ENCODE measurements around the gene ATXN7. TPM values are rescaled to one million over a fixed set of nuclear protein-coding genes. Genes with fewer than 3 reads are reported as not detected.

The ATXN7 gene
- total RNA-seq, 4 donors from 2014 or later: 3.3 to 42.5 (median 17.9) TPM

DNA sequence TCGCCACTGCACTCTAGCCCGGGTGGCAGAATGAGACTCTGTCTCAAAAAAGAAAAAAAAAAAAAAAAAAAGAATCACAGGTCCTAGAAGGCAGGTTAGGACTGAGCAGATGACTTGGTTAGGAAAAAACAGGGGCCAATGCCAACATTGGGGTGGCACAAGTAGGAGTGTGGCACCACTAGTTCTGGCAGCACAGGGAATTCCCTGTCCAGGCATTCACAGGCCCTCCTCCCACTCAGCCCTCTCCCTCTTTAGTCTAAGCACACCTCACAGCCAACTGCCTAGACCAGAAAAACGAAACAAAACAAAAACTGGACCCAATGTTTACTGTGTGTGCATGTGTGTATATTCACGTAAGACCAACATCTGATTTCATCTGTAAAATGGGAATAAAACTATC is 10.6 kb upstream of the ATXN7 start:
- H3K36me3 ChIP-seq: no peaks in the 10 kb centered on the region
- no peaks in the 10 kb centered on the region for H3K27me3 ChIP-seq
- H3K4me1 ChIP-seq: no peaks in the 10 kb centered on the region
- H3K4me3 ChIP-seq: no peak overlapping the region
- intact Hi-C loops (cut with DNase I; ENCODE audit: low total_unique reads): no loop called here
- H3K9me3 ChIP-seq: no peaks in the 10 kb centered on the region
- TF ChIP-seq CTCF (IDR thresholded peaks at IDR 0.05) (no peak), POLR2A (IDR thresholded peaks at IDR 0.05) (no peak)
- DNase-seq: no peak
- no peak overlapping the region for H3K27ac ChIP-seq

DNA sequence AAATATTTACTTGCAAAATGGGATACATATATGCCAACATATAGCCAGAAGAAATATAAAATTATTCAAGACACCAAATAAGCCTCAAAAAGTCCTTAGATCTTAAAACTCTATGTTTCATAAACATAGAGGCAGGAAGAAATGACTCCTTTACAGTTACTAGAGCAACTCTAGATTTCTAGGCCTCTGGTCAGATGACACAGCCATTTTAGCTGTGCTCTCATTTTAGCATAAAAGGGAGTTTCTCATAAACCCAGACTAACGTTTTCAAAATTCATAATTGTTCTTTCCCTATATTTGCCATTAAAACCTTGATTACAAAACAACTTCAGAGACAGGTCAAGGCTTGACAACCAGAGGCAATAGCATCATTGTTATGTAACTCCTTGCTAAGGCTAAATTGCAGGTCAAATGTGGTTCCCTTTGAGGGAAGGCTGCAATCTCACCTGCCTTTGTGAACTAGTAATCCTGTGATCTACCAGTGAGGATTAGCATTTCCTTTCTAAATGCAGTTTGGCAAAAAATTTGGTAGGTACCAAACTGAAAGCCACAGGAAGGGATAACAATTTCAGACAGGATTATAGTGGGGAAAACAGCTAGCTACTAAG is 8.2 kb upstream of the ATXN7 start:
- Histone ChIP-seq H3K27me3 (no peaks in the 10 kb centered on the region), H3K4me1 (no peaks in the 10 kb centered on the region), H3K4me3 (no peak overlapping the region), H3K36me3 (no peaks in the 10 kb centered on the region), H3K27ac (no peak overlapping the region), H3K9me3 (no peaks in the 10 kb centered on the region)
- TF ChIP-seq POLR2A (IDR thresholded peaks at IDR 0.05): no peak
- no peak for TF ChIP-seq CTCF (IDR thresholded peaks at IDR 0.05)
- DNase-seq: no peak
- intact Hi-C loops (cut with DNase I; ENCODE audit: low total_unique reads): no loop called here

DNA sequence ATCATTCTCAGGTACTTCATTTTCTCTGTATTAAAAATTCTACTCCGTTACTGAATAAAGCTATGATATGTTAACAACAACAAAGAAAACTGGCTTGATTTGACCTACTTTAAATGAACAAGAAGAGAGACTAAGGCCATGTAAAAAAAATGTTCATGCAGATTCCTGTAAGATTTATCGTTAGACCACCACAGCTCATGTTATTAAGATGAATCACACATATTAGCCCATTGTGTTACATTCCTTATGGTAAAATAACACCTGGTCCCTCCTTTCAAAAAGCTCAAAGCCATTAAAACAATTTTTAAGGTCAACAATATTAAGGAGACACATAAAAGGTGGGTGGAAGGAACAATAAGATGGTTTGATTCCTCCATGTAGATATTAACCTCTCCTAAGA is 6.4 kb upstream of the ATXN7 start:
- no peak for TF ChIP-seq POLR2A (IDR thresholded peaks at IDR 0.05)
- no peak for TF ChIP-seq CTCF (IDR thresholded peaks at IDR 0.05)
- H3K27me3 ChIP-seq: no peaks in the 10 kb centered on the region
- peaks cover 0 to 1% of the 10 kb centered on the region in 2 donors for H3K4me1 ChIP-seq
- no peaks in the 10 kb centered on the region for H3K9me3 ChIP-seq
- intact Hi-C loops (cut with DNase I; ENCODE audit: low total_unique reads): no loop called here
- H3K27ac ChIP-seq: no peak overlapping the region
- no peak overlapping the region for H3K4me3 ChIP-seq
- DNase-seq: no peak
- H3K36me3 ChIP-seq: no peaks in the 10 kb centered on the region

- H3K4me3 ChIP-seq: no peak overlapping the region
- peaks cover 0 to 4% of the 10 kb centered on the region in 2 donors for H3K4me1 ChIP-seq
- no peak for DNase-seq
- no peaks in the 10 kb centered on the region for H3K9me3 ChIP-seq
- H3K36me3 ChIP-seq: no peaks in the 10 kb centered on the region
- intact Hi-C loops (cut with DNase I; ENCODE audit: low total_unique reads): no loop called here
- TF ChIP-seq CTCF (IDR thresholded peaks at IDR 0.05) (no peak), POLR2A (IDR thresholded peaks at IDR 0.05) (no peak)
- no peak overlapping the region for H3K27ac ChIP-seq
- H3K27me3 ChIP-seq: no peaks in the 10 kb centered on the region
These were observed 2.9 kb upstream of the ATXN7 start for GRCh38 chr3:63860776-63861175.

GRCh38 chr3:63861306-63861705 is 2.4 kb upstream of the ATXN7 start:
- intact Hi-C loops (cut with DNase I; ENCODE audit: low total_unique reads): no loop called here
- DNase-seq: no peak
- Histone ChIP-seq H3K36me3 (no peaks in the 10 kb centered on the region), H3K27ac (no peak overlapping the region), H3K27me3 (no peaks in the 10 kb centered on the region), H3K4me1 (peaks cover 0 to 4% of the 10 kb centered on the region in 2 donors), H3K4me3 (no peak overlapping the region), H3K9me3 (no peaks in the 10 kb centered on the region)
- TF ChIP-seq POLR2A (IDR thresholded peaks at IDR 0.05) (no peak), CTCF (IDR thresholded peaks at IDR 0.05) (no peak)
